HG02885 (cell line): Measurements from ENCODE around the gene LMBR1.

ENCODE experiments used
- ATAC-seq: cut with Tn5 transposase; IDR thresholded peaks from one replicate; pipeline ENCODE4 v1.9.1; 2021; ENCODE audit warnings: mild to moderate bottlenecking; ENCODE audit not compliant: unreplicated experiment, poor library complexity

LMBR1 gene

DNA sequence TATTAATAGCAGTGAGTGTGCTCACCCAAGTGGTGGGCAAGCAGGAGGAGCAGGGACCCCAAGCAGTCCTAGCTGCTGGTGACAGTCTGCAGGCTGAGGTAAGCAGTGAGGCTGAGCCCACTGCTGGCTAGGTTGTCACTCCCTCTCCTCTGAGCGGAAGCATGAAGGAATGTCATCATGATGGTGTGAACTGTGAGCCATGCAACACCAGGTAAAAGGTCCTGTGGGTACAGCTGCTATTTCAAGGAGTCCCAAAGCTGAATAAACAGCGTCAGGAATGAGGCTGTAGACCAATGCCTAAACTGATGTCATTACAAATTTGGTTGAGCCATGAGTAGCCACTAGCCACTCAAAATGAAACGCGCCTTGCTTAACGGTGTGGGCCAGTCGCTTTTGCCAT lies 126.3 kb downstream of the LMBR1 start:
- no peak for ATAC-seq

DNA sequence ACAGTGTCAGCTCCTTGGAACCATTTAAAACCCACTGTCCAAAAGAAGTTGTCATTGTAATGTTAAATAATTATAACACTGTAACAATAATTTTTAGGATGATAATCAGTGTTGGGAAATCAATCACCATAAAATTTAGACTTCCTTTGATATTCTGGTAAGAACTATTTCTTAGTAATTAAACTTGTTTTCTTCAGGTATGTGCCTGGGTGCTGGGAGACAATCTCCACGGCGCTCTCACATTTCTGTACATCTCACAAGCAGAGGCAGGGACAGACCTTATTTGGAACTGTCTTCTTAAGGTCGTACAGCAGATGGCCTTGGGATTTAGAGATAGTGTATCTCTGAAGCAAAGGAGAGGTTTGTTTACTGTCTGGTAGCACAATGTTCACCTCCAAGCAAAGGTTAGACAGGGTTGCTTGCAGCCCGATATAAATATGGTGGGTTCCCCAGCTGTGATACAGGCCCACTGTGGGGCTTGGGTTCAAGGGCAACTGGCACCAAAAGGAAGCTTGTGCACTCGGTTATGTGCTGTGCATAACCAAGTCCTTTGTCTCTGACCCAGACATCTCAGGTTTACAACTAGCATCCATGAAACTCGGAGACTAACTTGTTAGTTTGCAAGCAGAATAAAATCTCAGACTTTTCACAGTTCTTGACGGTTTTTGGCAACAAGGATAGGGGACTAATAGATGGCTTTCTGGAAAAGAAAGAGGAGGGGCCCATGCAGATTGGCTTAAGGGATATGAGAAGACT lies 126.9 kb downstream of the LMBR1 start:
- no peak for ATAC-seq

DNA sequence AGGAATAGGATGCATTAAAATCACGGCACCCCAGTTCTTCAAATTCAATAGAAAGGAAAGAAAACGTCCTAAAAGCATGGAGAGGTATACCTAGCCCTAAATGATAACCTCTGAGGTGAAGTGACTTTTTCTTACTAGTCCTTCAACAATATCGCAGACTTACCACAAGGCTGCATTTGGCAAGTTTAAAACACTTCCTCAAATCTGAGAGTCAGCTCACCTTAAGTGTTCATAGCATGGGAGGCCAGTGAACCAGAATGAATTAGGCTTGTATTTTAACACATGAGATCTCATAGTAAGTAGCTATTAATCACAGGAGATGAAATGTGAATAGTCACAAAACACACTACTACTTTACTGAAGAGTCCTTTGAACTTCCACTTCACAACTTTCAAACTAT lies 128.2 kb downstream of the LMBR1 start:
- no peak for ATAC-seq

DNA sequence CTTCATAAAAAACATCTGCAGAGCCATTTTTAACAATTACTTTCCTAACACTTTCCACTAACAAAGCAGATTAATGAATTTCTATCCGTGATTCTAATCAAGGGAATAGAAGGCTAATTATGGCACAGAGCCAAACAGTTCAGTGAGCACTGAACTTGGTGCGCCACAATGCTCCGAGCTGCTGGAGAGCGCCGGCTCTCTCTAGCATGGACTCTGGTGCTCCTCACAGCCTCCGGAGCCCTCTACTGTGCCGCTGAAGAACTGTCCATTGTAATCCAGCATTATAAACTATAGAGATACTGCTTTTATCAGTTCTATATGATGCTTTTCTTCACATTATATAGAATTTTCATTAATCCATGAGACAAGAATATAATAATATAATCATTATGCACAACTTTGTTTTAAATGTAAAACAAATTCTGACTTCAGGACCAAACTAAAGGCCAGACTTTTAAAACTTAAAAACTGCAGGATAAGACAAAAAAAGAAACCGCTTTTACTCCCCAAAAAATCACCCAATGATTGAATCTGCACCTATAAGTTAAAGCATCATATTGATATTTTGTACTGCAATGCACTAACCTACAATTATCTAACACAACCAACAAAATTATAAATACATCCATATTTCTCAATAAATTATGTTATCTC lies 128.8 kb downstream of the LMBR1 start:
- ATAC-seq: no peak

DNA sequence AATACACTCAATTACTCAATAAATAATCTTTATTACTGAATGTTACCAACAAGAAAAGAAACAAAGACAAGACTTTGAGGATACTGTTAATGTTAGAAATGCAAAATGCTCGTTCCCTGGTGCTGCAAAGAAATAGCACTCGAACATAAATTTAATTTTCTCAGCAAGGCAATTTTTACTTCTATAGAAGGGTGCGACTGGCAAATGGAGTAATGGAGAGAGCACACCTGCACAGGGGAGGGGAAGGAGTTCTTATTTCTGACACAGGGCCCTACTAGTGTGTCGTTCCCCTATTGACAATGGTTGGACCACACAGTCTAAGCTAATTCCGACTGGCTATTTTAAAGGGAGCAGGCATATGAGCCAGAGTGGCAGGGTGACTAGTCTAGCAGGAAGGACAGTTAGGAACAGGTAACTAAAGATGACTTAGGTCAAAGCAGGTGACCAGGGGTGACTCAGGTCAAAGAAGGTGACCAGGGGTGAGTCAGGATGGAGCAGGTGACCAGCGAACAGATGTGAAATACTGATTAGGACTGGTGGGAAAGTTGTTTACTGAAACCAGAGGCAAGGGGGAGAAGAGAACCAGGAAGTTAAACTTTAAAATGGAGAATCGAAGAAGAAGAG lies 133.3 kb downstream of the LMBR1 start:
- no peak for ATAC-seq

DNA sequence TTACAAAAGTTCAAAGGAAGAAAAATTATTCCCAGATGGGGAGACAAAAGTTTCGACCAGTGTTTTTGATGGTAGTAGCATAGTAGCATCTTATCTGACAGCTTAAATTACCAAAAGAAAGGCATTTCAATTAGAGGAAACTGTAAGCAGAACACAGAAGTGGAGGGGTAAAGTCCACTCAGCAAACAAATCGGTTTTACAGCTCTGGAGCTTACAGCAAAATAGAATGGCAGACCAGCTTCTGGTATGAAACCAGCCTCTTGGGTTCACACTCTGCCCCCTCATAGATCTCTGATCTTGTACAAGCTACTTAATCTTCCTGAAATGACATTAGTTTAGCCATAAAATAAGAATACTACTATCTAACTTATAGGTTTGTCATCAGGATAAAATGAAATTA lies 133.8 kb downstream of the LMBR1 start:
- no peak for ATAC-seq

DNA sequence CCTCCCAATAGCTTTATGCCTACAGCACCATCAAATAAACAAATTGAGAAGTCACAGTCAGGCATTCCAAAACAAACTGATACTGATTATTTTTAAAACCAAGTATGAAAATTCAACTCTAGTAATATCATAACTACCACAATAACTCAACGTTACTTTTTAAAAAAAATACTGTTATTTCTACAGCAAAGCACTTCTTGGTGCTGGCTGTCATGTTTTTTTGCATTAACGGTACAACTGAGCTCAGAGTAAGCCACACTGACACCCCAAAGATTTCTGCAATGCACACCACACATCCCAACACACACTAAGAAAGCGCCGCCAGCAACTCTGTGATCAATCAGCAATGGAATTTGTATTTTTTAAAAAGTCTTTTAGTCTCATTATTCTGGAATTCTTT lies 138.8 kb downstream of the LMBR1 start:
- peak; percentile 40 for ATAC-seq

DNA sequence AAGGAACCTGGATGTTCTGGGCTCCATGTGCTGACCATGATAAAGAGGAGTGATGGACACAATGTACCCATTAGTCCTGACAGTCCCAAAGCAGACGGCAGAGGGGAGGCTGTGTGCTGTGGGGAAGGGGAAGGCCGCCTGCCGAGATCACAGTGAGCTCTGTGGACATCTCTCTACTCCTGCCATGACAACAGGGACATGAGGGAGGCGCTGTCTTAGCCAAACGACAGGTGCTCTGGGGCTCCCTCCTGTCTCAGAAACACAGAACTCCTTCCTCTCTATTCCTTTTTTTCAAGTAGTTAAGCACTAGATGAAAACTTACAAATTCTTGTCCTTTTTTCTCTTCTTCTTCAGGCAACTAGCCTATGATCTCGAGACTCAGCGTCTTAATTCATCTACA lies 139.4 kb downstream of the LMBR1 start:
- peak; percentile 40 for ATAC-seq

DNA sequence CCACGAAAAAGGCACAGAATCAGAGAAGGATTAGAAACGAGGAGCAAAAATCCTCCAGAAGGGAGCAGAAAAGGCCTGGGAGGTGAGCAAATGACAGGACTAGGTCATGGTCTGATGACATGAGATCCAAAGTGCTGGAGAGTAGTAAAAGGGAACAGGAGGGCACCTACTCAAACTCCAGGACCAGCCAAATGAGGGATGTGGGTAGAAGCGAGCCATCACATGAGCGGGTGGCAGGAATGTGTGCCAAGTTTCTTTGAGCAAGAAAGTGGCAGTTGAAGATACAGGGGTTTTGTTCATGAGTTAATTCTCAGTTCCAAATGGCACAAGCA lies 139.8 kb downstream of the LMBR1 start:
- no peak for ATAC-seq

DNA sequence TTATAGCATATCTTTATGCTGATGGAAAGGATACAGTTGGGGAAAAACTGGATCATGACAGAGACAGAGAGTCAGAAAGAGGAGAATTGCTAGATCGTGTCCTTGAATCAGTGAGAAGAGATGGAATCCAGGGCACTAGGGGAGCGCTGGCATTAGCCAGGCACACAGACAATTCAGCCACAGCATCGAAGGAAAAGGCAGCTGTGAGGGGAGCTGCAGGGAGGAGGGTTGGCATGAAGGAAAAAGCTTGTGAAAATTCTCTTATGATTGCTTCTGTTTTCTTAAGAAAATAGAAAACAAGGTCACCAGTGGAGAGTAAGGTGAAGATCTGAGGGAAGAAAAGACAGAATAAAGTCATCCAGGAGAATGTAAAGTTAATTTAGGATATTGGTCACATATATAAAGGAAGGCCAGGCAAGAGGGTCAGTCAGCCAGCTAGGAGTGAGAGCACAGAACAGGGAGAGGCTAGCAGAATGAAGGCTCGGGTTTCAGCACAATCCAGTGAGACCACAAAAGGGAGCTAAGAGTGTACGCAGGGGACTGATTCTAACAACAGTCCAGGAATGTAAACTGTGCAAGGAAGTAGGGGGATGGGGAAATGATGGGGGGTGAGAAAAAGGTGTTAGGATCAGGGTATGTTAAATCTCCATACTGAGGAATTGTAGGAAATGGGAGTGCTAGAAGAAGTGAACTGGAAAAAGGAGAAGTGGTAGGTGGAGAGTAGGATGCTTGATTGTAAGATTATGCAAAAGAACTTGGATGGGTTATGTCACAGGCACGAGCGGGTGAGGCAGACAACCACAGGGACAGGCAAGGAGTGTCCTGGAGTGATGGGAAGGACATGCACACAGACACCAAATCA lies 140.4 kb downstream of the LMBR1 start:
- ATAC-seq: no peak

DNA sequence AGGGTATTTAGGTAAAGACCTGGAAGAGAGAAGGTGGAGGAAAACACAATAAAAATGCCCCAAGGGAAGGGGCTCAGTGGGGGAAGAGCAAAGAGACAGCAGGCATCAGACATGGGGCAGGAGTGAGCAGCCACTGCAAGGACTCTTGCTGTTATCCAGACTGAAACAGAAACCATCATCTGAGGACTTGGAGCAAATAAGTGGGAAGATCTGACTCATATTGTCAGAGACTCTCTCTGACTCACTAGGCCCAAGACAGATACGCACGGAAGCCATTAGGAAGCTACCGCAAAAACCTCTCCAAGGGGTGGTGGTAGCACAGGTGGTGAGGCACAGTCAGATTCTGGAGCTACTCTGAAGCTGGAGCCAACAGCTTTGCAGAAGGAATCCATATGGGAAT lies 141.7 kb downstream of the LMBR1 start:
- ATAC-seq: peak; percentile 73

DNA sequence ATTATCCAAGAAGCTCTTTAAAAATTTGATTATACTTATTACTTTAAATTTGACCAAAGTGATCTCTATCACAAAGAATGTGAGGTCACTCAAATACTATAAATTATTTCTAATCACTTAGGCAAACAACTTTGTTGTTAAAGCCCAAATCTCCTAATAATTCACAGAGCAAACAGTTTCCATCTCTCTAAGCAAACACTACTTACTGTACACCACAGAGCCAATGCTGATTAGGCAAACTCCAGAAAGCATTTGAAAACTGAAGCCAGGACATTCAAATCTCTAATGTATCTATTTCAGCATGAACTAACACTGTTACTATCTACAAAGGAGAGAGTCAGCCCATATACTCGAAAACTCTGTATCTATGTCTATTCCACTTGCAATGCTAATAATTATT lies 145.3 kb downstream of the LMBR1 start:
- no peak for ATAC-seq

DNA sequence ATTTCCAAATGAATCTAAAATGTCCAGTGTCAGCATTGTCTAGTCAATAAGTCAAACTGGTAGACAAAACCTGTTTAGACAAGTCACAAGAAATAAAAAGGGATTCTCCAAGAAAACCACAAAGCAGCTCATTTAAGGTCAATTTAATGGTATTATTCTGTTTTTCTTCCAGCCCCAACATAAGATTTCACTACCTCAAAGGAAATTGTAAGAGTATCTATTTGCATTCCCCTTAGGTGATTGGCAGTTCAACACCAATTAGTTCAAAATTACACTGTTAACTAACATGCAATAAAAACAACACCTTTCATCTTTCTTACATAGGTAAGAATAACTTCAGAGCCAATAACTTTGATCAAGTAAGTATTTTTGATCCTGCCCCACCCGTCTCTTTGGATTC lies 146.1 kb downstream of the LMBR1 start:
- no peak for ATAC-seq

DNA sequence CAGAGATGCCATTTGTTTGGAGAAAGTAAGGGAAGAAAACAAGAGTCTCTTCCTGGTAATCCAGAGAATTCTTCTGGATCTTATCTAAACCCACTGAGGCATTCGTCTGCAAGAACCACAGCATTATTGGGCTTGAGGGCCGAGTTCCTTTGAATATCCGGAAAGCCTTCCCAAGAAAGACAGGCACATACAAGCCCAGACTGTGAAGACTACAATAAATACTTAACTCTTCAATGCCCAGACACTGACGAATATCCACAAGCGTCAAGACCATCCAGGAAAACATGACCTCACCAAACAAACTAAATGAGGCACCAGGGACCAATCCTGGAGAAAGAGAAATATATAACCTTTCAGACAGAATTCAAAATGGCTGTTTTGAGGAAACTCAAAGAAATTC lies 153.4 kb downstream of the LMBR1 start:
- ATAC-seq: no peak

DNA sequence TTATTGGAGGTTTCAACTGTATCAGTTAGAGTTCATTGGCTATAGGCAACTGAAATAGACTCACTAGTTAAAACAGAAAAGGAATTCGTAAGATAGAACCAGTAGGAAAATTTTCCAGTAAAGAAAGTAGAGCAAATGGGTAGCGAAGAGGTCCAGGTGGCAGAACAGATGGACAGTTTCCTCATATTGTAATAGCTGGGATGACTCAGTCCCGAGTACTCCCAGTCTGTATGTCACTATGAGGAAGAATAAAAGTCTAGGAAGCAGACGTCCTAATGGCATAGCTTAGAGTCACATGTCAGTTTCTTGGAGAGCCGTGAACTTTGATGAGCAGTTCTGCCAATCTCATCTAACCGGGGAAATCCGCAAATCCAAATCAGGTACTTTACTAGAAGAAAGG lies 157.1 kb downstream of the LMBR1 start:
- no peak for ATAC-seq

DNA sequence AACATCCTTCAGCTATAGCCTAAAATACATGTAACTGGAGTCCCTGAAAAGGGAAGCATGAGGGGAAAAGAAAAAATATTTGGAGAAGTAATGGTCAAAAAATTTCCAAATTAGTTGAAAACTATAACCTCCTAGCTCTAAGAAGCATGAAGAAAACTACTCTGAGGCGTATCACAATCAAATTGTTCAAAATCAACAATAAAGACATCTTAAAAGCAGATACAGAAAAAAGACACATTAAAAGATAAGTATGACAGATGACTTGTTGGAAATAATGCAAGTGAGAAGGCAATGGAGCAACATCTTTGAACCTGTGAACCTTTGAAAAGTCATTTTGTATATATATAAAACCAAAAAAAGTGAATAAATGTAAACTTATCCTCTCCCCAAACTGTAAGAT lies 159.3 kb downstream of the LMBR1 start:
- no peak for ATAC-seq

DNA sequence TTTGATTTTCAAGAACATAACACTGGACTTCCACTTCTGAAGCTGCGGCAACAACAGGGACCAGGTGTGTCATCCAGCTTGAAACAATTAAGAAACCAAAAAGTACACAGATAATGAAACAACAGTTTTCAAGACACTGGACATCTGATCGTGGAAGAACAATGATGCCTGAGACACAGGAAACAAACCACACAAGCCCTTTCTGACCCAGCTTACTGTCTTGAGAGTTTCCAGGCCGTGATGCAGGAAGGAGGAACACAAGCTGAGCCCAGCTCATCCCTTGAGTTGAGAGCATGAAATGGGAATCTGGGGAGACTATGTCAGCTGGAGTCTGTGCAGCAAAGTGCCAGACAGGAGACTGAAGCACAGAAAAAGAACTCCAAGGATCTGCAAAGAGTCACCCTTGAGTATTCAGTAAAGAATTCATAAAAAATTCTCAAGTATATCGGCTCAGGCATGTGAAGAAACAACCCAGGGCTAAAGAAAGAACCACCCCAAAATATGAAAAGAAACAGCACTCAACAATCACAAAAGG lies 160.8 kb downstream of the LMBR1 start:
- no peak for ATAC-seq

DNA sequence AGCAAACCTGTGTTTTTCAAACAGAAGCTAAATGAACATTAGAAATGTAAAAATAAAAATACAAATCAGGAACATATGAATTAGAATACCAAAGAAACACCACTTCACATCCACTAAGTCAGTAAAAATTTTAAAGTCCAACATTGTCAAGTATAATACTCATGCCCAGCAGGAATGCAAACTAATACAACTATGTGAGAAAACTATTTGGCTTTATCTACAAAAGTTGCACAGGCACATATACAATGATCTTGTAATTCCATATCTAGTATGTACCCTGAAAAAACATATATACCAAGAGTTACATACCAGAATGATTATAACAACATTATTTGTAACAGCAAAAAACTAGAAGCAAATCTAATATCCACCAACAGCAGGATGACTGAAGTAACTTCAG lies 161.3 kb downstream of the LMBR1 start:
- no peak for ATAC-seq

DNA sequence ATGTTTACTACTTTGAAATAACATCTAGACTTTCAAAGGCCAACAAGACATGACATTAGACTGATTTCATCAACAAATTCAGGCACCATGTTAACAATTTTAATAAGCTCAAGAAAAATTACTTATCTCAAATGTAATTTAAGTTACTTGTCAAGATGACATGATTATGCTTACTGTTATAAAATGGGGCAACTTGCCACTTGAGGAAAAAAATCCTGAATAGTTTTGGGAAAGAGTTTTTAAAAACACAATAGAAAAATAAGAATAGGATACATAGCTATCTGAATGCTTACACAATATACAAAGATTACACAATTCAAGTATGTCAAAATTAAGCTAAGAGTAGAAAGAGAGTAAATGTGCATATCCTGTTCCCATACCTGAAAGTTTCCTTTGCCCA lies 167.0 kb downstream of the LMBR1 start:
- no peak for ATAC-seq

DNA sequence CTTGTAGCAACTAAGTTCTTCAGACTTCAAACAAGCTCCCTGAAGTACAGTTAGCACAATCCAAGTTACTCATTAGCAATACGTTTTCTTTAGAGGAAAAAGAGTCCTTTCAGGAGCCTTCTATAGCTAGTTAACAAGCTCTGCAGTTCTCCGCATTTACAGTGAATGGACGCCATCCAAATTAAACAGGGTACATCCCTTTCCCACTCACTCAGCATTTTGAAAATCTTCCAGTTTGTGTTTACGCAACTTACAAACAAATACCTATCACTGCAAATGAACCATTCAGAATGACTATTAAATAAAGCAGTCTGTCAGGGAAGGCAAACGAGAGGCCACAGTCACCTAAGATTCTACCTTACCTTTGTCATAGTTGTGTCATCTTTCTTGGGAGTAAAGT lies 167.9 kb downstream of the LMBR1 start:
- no peak for ATAC-seq
